ENCODE results near the gene SLC23A3.

DNA sequence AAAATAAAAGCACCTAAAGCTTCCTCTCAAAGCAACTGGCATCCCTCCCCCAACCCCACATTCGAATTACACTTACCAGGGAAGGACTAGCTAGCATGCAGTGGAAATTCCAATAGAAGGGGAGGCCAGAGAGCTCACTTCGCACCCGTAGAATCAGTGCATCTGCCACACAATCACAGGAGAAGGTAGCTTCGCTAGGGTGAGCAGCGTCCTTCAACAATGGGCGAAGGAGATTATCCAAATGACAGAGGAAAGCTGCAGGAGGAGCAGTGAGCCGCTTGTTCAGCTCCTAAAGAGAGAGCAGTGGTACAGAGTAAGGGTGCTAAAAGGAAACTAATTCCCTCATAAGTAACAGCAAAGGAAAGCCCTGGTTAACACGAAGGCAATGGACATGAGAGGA is 12.4 kb downstream of the SLC23A3 start:
- TF ChIP-seq, protein P1, sequence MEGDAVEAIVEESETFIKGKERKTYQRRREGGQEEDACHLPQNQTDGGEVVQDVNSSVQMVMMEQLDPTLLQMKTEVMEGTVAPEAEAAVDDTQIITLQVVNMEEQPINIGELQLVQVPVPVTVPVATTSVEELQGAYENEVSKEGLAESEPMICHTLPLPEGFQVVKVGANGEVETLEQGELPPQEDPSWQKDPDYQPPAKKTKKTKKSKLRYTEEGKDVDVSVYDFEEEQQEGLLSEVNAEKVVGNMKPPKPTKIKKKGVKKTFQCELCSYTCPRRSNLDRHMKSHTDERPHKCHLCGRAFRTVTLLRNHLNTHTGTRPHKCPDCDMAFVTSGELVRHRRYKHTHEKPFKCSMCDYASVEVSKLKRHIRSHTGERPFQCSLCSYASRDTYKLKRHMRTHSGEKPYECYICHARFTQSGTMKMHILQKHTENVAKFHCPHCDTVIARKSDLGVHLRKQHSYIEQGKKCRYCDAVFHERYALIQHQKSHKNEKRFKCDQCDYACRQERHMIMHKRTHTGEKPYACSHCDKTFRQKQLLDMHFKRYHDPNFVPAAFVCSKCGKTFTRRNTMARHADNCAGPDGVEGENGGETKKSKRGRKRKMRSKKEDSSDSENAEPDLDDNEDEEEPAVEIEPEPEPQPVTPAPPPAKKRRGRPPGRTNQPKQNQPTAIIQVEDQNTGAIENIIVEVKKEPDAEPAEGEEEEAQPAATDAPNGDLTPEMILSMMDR (IDR thresholded peaks at IDR 0.05; ENCODE audit: borderline replicate concordance, extremely low read depth, low read length, poor library complexity, severe bottlenecking): no peak
- TF ChIP-seq EZH2 (IDR thresholded peaks at IDR 0.05; ENCODE audit: borderline replicate concordance, low read depth, low read length, severe bottlenecking): no peak
